HG03097 (cell line): ENCODE data around the gene DLK1.

Experiments used
- ATAC-seq: cut with Tn5 transposase; IDR thresholded peaks from one replicate; pipeline ENCODE4 v1.9.1; 2021; ENCODE audit not compliant: unreplicated experiment, low FRiP score

DLK1 gene

DNA sequence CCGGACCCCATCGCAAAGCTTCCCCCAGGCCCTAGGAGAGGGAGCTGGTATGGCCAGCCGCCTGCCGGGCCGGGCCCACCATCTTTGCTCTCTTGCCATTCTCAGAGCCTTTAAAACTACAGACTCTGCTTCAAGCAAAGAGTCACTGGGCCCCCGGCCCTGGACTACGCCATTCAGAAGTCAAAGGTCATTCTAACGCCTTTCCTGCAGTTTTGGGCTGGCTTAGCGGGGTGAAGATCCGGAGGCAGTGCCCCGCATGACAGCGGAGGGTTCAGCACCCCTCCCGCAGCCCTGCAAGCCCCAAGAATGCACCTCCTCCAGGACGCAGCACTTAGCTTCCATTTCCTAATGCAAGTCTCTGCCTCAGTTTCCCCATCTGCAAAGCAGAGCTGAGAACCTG lies 61.0 kb downstream of the DLK1 start:
- ATAC-seq = no peak
